GM21576 (cell line): ENCODE measurements around the gene SCGB3A1.

ENCODE experiments used
- ATAC-seq: cut with Tn5 transposase; IDR thresholded peaks from one replicate; pipeline ENCODE4 v1.9.1; 2021; ENCODE audit warnings: mild to moderate bottlenecking, moderate library complexity; ENCODE audit not compliant: unreplicated experiment

SCGB3A1 gene

GRCh38 chr5:180625791-180626660 is 34.7 kb upstream of the SCGB3A1 start:
- no peak for ATAC-seq

GRCh38 chr5:180625125-180625790 is 34.0 kb upstream of the SCGB3A1 start:
- no peak for ATAC-seq

GRCh38 chr5:180624587-180624986 is 33.3 kb upstream of the SCGB3A1 start:
- ATAC-seq: no peak

- no peak for ATAC-seq
Observed at GRCh38 chr5:180623844-180624243, 32.5 kb upstream of the SCGB3A1 start.

GRCh38 chr5:180623411-180623834 is 32.1 kb upstream of the SCGB3A1 start:
- ATAC-seq: no peak

- ATAC-seq: no peak
Observed at GRCh38 chr5:180622910-180623309, 31.6 kb upstream of the SCGB3A1 start.

- no peak for ATAC-seq
Observed at GRCh38 chr5:180621311-180621710, 30.0 kb upstream of the SCGB3A1 start.

GRCh38 chr5:180620014-180620413 is 28.7 kb upstream of the SCGB3A1 start:
- ATAC-seq: no peak

- ATAC-seq: no peak
Observed at GRCh38 chr5:180619563-180619915, 28.2 kb upstream of the SCGB3A1 start.

GRCh38 chr5:180618829-180619562 is 27.7 kb upstream of the SCGB3A1 start:
- no peak for ATAC-seq

- ATAC-seq: no peak
Observed at GRCh38 chr5:180618487-180618828, 27.2 kb upstream of the SCGB3A1 start.

- ATAC-seq: no peak
Observed at GRCh38 chr5:180613814-180614188, 22.5 kb upstream of the SCGB3A1 start.

- ATAC-seq: no peak
Observed at GRCh38 chr5:180613188-180613813, 22.0 kb upstream of the SCGB3A1 start.

- ATAC-seq: no peak
Observed at GRCh38 chr5:180612683-180613082, 21.4 kb upstream of the SCGB3A1 start.

- ATAC-seq: no peak
Observed at GRCh38 chr5:180611140-180611850, 20.0 kb upstream of the SCGB3A1 start.

- ATAC-seq: no peak
Observed at GRCh38 chr5:180609817-180610550, 18.7 kb upstream of the SCGB3A1 start.

GRCh38 chr5:180609386-180609785 is 18.1 kb upstream of the SCGB3A1 start:
- no peak for ATAC-seq

GRCh38 chr5:180608572-180609310 is 17.4 kb upstream of the SCGB3A1 start:
- ATAC-seq: no peak

GRCh38 chr5:180607861-180608571 is 16.7 kb upstream of the SCGB3A1 start:
- ATAC-seq: no peak
